Activated naive CD8-positive, alpha-beta T cell treated with anti-CD3 and anti-CD28 coated beads, Interleukin-2, amount 10 ng/mL, durations not matched to agents 7 days and 5 days (primary cell): ENCODE results near the gene TEKTIP1. TPM values are rescaled to one million over a fixed set of nuclear protein-coding genes. Genes with fewer than 3 reads are reported as not detected.
A peak's percentile ranks its signal among the peaks of the same experiment; 100 is the strongest.

Experiments used
- ATAC-seq: fragments of 150-1000 bp; cut with Tn5 transposase; one replicate; pipeline ENCODE4 v1.10.0; 2021; ENCODE audit warnings: low read depth, moderate library complexity
- POLR2A ChIA-PET: fragments of 350-600 bp; sonication (Branson Sonifier 250); formaldehyde crosslinking; loops from one replicate; lab custom pipeline; 2021; ENCODE audit warnings: antibody characterized with exemption; lab: Charles Lee
- DNase-seq: peaks from one replicate; pipeline ENCODE4 v3.0.0; 2021
- H3K27ac Mint-ChIP-seq: one replicate; pipeline ENCODE4 v1.8.0; 2022; ENCODE audit warnings: mild to moderate bottlenecking, mixed read lengths
- H3K27me3 Mint-ChIP-seq: one replicate; pipeline ENCODE4 v1.8.0; 2022; ENCODE audit warnings: mild to moderate bottlenecking, moderate library complexity, mixed read lengths
- H3K36me3 Mint-ChIP-seq: one replicate; pipeline ENCODE4 v1.8.0; 2021; ENCODE audit warnings: mild to moderate bottlenecking, mixed read lengths
- H3K4me1 Mint-ChIP-seq: one replicate; pipeline ENCODE4 v1.8.0; 2021; ENCODE audit warnings: mixed read lengths
- H3K4me3 Mint-ChIP-seq: one replicate; pipeline ENCODE4 v1.8.0; 2022; ENCODE audit warnings: mild to moderate bottlenecking, moderate library complexity, mixed read lengths
- H3K9me3 Mint-ChIP-seq: one replicate; pipeline ENCODE4 v1.8.0; 2021; ENCODE audit warnings: mixed read lengths
- total RNA-seq, 2 experiments: library from RNA; stranded (reverse); gene quantifications; one replicate each; pipeline ENCODE4 v1.2.3, GENCODE V29; 2021

Gene TEKTIP1
- total RNA-seq, 2 experiments from 2014 or later = 11.4 to 13.9 TPM

- ATAC-seq = no peak
- peaks cover 2% of the 10 kb centered on the region for H3K9me3 Mint-ChIP-seq
- H3K36me3 Mint-ChIP-seq = no peaks in the 10 kb centered on the region
- peak overlapping the region; percentile 30 for H3K4me3 Mint-ChIP-seq
- H3K27ac Mint-ChIP-seq = no peak overlapping the region
- POLR2A ChIA-PET = no interaction called here
- peaks cover 3% of the 10 kb centered on the region for H3K27me3 Mint-ChIP-seq
- DNase-seq = peak; percentile 65
- no peaks in the 10 kb centered on the region for H3K4me1 Mint-ChIP-seq
These were observed 47.2 kb downstream of the TEKTIP1 start for GRCh38 chr19:3586127-3586626.

- DNase-seq = no peak
- Mint-ChIP-seq H3K27me3 (peaks cover 3% of the 10 kb centered on the region), H3K4me3 (no peak overlapping the region), H3K27ac (no peak overlapping the region), H3K4me1 (no peaks in the 10 kb centered on the region), H3K9me3 (peaks cover 2% of the 10 kb centered on the region), H3K36me3 (no peaks in the 10 kb centered on the region)
- POLR2A ChIA-PET = no interaction called here
- ATAC-seq = no peak
These were observed 47.9 kb downstream of the TEKTIP1 start for GRCh38 chr19:3586707-3587346.

- H3K9me3 Mint-ChIP-seq = peaks cover 2% of the 10 kb centered on the region
- no peak overlapping the region for H3K4me3 Mint-ChIP-seq
- no peaks in the 10 kb centered on the region for H3K36me3 Mint-ChIP-seq
- POLR2A ChIA-PET = no interaction called here
- DNase-seq = no peak
- H3K27me3 Mint-ChIP-seq = no peaks in the 10 kb centered on the region
- no peaks in the 10 kb centered on the region for H3K4me1 Mint-ChIP-seq
- no peak for ATAC-seq
- no peak overlapping the region for H3K27ac Mint-ChIP-seq
These were observed 50.5 kb downstream of the TEKTIP1 start for GRCh38 chr19:3589439-3589838.

GRCh38 chr19:3589949-3590348 is 51.0 kb downstream of the TEKTIP1 start:
- Mint-ChIP-seq H3K4me1 (no peaks in the 10 kb centered on the region), H3K4me3 (no peak overlapping the region), H3K9me3 (peaks cover 2% of the 10 kb centered on the region), H3K27me3 (no peaks in the 10 kb centered on the region), H3K36me3 (no peaks in the 10 kb centered on the region), H3K27ac (no peak overlapping the region)
- no peak for ATAC-seq
- POLR2A ChIA-PET = no interaction called here
- no peak for DNase-seq

- Mint-ChIP-seq H3K36me3 (no peaks in the 10 kb centered on the region), H3K4me3 (no peak overlapping the region), H3K4me1 (no peaks in the 10 kb centered on the region), H3K27ac (no peak overlapping the region), H3K9me3 (peaks cover 2% of the 10 kb centered on the region), H3K27me3 (no peaks in the 10 kb centered on the region)
- no peak for ATAC-seq
- POLR2A ChIA-PET = interaction anchor here (0.9 kb wide), 1 partner anchor 17 kb away, joined by 3 read pairs; no protein-coding TSS in a partner anchor
- DNase-seq = no peak
These were observed 52.2 kb downstream of the TEKTIP1 start for GRCh38 chr19:3590991-3591659.

- DNase-seq (no peak), ATAC-seq (no peak)
- Mint-ChIP-seq H3K4me3 (no peak overlapping the region), H3K36me3 (no peaks in the 10 kb centered on the region), H3K9me3 (peaks cover 2% of the 10 kb centered on the region), H3K27me3 (no peaks in the 10 kb centered on the region), H3K27ac (no peak overlapping the region), H3K4me1 (no peaks in the 10 kb centered on the region)
- POLR2A ChIA-PET = no interaction called here
These were observed 53.1 kb downstream of the TEKTIP1 start for GRCh38 chr19:3591876-3592613.

GRCh38 chr19:3593156-3593555 is 54.2 kb downstream of the TEKTIP1 start:
- POLR2A ChIA-PET = no interaction called here

More at GRCh38 chr19:3593156-3593555, 54.2 kb downstream of the TEKTIP1 start:
- H3K27me3 Mint-ChIP-seq = no peaks in the 10 kb centered on the region
- ATAC-seq = no peak
- DNase-seq = no peak
- no peak overlapping the region for H3K4me3 Mint-ChIP-seq
- H3K9me3 Mint-ChIP-seq = peaks cover 2% of the 10 kb centered on the region
- no peaks in the 10 kb centered on the region for H3K36me3 Mint-ChIP-seq
- H3K27ac Mint-ChIP-seq = no peak overlapping the region
- no peaks in the 10 kb centered on the region for H3K4me1 Mint-ChIP-seq

Other genes with a start within 250 kb of the TEKTIP1 start
- gene NFIC, start 172.6 kb upstream of the TEKTIP1 start, total RNA-seq = 10 to 100 TPM; 18.0 to 19.3 TPM
- gene SMIM24, start 58.6 kb upstream of the TEKTIP1 start, total RNA-seq = 1 to 10 TPM; 5.2 to 6.0 TPM
- not detected for gene SMIM44, start 55.7 kb upstream of the TEKTIP1 start, total RNA-seq
- 10 to 100 TPM in 1 of 2 experiments, 1 to 10 TPM in 1; 9.9 to 12.1 TPM for gene DOHH, start 38.5 kb upstream of the TEKTIP1 start, total RNA-seq
- 10 to 100 TPM; 82.9 to 83.6 TPM for gene FZR1, start 32.9 kb upstream of the TEKTIP1 start, total RNA-seq
- 10 to 100 TPM; 84.5 to 90.8 TPM for gene MFSD12, start 18.4 kb downstream of the TEKTIP1 start, total RNA-seq
- gene HMG20B, start 33.8 kb downstream of the TEKTIP1 start, total RNA-seq = 10 to 100 TPM; 58.5 to 59.5 TPM
- 1 to 10 TPM; 1.4 to 1.5 TPM for gene GIPC3, start 46.3 kb downstream of the TEKTIP1 start, total RNA-seq
- 1 to 10 TPM; 1.7 to 2.1 TPM for gene TBXA2R, start 67.7 kb downstream of the TEKTIP1 start, total RNA-seq
- gene CACTIN, start 87.6 kb downstream of the TEKTIP1 start, total RNA-seq = 10 to 100 TPM; 36.8 to 40.8 TPM
- 10 to 100 TPM; 18.9 to 23.5 TPM for gene PIP5K1C, start 161.3 kb downstream of the TEKTIP1 start, total RNA-seq
- 1 to 10 TPM; 5.2 to 7.6 TPM for gene TJP3, start 169.2 kb downstream of the TEKTIP1 start, total RNA-seq
- gene APBA3, start 222.5 kb downstream of the TEKTIP1 start, total RNA-seq = 10 to 100 TPM; 54.5 to 61.9 TPM
- gene MRPL54, start 223.5 kb downstream of the TEKTIP1 start, total RNA-seq = 10 to 100 TPM; 68.9 to 73.9 TPM
- gene RAX2, start 233.1 kb downstream of the TEKTIP1 start, total RNA-seq = not detected
- gene MATK, start 247.2 kb downstream of the TEKTIP1 start, total RNA-seq = 10 to 100 TPM; 29.4 to 31.8 TPM